K562 (cell line): ENCODE measurements around the gene WBP1. TPM values are rescaled to one million over a fixed set of nuclear protein-coding genes. Genes with fewer than 3 reads are reported as not detected.

Source experiments
- ATAC-seq: fragments of 200-7000 bp; cut with Tn5 transposase; 3 replicates; pipeline ENCODE4 v1.9.1; 2020; ENCODE audit warnings: moderate library complexity
- BruUV-seq: library from RNA; stranded (reverse); fragments of 400-500 nt; replicated peaks from 2 replicates; lab custom pipeline; 2021; lab: Mats Ljungman, UMichigan
- CTCF ChIA-PET: fragments of 300-600 bp; formaldehyde crosslinking; extraction: SDS; loops from one replicate; lab custom pipeline; 2021; ENCODE audit warnings: low intra/inter-chr PET ratio; lab: Yijun Ruan, JAX
- POLR2A ChIA-PET: fragments of 300-600, 350-650 bp; sonication (Branson Sonifier 250); formaldehyde crosslinking; extraction: SDS; loops from one replicate; lab custom pipeline; 2021; ENCODE audit warnings: antibody characterized with exemption, inconsistent platforms; lab: Yijun Ruan, JAX
- DNase-seq, 4 experiments: peaks; one replicate each; pipeline versions ENCODE4 v3.0.0 to v3.0.0-alpha.2; 2011 to 2018; ENCODE audit warnings: low spot score in 3 of 4, mixed read lengths in 3 of 4; ENCODE audit errors: extremely low read depth in 1 of 4
- FAIRE-seq: peaks from 2 replicates; lab custom pipeline; 2011; peaks lifted over from hg19 to GRCh38; lab: Jason Lieb, UNC
- H2AFZ ChIP-seq: 2 replicates; pipeline ENCODE4 v1.6.0; 2011; ENCODE audit warnings: low read depth, low read length, control low read depth, inconsistent platforms
- H3K27ac ChIP-seq: fragments of 200-600 bp; 3 replicates; pipeline ENCODE4 v1.8.0; 2011; ENCODE audit warnings: low read depth, mild to moderate bottlenecking, control low read depth, inconsistent platforms, low read length, moderate library complexity, mixed read lengths; ENCODE audit errors: extremely low read depth
- H3K27me3 ChIP-seq, 2 experiments: fragments of 300-600 bp in 1 of 2; 2 replicates in 1 of 2; 3 replicates in 1 of 2; pipeline versions ENCODE4 v1.6.0 to v1.8.0; 2011; ENCODE audit warnings: inconsistent platforms in 2 of 2, low read length in 2 of 2, mild to moderate bottlenecking in 1 of 2, mixed read lengths in 1 of 2, moderate library complexity in 1 of 2; ENCODE audit not compliant: control insufficient read depth in 2 of 2, insufficient read depth in 2 of 2
- H3K36me3 ChIP-seq: fragments of 300-600 bp; 3 replicates; pipeline ENCODE4 v1.8.0; 2011; ENCODE audit warnings: mild to moderate bottlenecking, low read length, inconsistent platforms; ENCODE audit not compliant: control insufficient read depth, insufficient read depth
- H3K4me1 ChIP-seq, 2 experiments: fragments of 200-600 bp in 1 of 2; replicated peaks in 1 of 2; 2 replicates in 1 of 2; 3 replicates in 1 of 2; pipeline versions ENCODE4 v1.5.1 to v1.8.0; 2011; ENCODE audit warnings: inconsistent platforms in 2 of 2, low read length in 2 of 2, mild to moderate bottlenecking in 1 of 2, mixed read lengths in 1 of 2, moderate library complexity in 1 of 2; ENCODE audit not compliant: control insufficient read depth in 2 of 2, insufficient read depth in 2 of 2
- H3K4me2 ChIP-seq: 2 replicates; pipeline ENCODE4 v1.6.1; 2011; ENCODE audit warnings: low read length, control low read depth, inconsistent platforms, mixed read lengths; ENCODE audit not compliant: insufficient read depth
- H3K4me3 ChIP-seq: fragments of 200-600 bp; sonication (generic), shearing (Covaris generic); 2 replicates; pipeline ENCODE4 v1.5.1; 2016; ENCODE audit warnings: control low read depth, inconsistent platforms
- H3K79me2 ChIP-seq: fragments of 200-600 bp; 3 replicates; pipeline ENCODE4 v1.8.0; 2011; ENCODE audit warnings: low read length, inconsistent platforms; ENCODE audit not compliant: control insufficient read depth, insufficient read depth
- H3K9ac ChIP-seq, 2 experiments: 2 replicates each; pipeline versions ENCODE4 v1.6.0 to v1.6.1; 2011; ENCODE audit warnings: low read depth in 2 of 2, low read length in 2 of 2, control low read depth in 1 of 2, inconsistent platforms in 1 of 2, mild to moderate bottlenecking in 1 of 2, mixed read lengths in 1 of 2; ENCODE audit not compliant: insufficient read depth in 1 of 2
- H3K9me1 ChIP-seq: one replicate; pipeline ENCODE4 v1.6.0; 2011; ENCODE audit warnings: inconsistent platforms, mild to moderate bottlenecking, low read length, moderate library complexity; ENCODE audit not compliant: control insufficient read depth, insufficient read depth
- H3K9me3 ChIP-seq: replicated peaks from 2 replicates; pipeline ENCODE4 v1.5.1; 2011; ENCODE audit warnings: low read depth, low read length, inconsistent platforms; ENCODE audit not compliant: control insufficient read depth, insufficient read depth
- H4K20me1 ChIP-seq: replicated peaks from 2 replicates; pipeline ENCODE4 v1.6.1; 2011; ENCODE audit warnings: low read length, inconsistent platforms, mixed read lengths; ENCODE audit not compliant: control insufficient read depth, insufficient read depth
- ATF4 ChIP-seq: fragments of 450-650 bp; formaldehyde crosslinking; IDR thresholded peaks from 2 replicates; pipeline ENCODE4 v1.4.0; 2022; ENCODE audit warnings: mild to moderate bottlenecking, moderate library complexity
- NEUROD1 ChIP-seq: fragments of 150-350 bp; IDR thresholded peaks from 2 replicates; pipeline ENCODE4 v1.6.1; 2014; ENCODE audit warnings: borderline replicate concordance, low read length, low read depth; ENCODE audit not compliant: partially characterized antibody
- POLR2G ChIP-seq: fragments of 200-400 bp; formaldehyde crosslinking; IDR thresholded peaks from 2 replicates; pipeline ENCODE4 v1.6.1; 2017; ENCODE audit warnings: low read depth, mild to moderate bottlenecking, antibody characterized with exemption, low read length, moderate library complexity
- SMC3 ChIP-seq: conservative IDR thresholded peaks from 2 replicates; pipeline ENCODE4 v1.6.1; 2011; ENCODE audit warnings: low read depth, low read length, improper control_type of control experiment; ENCODE audit not compliant: insufficient read depth
- ZNF445 ChIP-seq: fragments of 250-450 bp; sonication (Bioruptor Pico); IDR thresholded peaks from 2 replicates; pipeline ENCODE4 v1.4.0; 2020; ENCODE audit warnings: low read depth, mild to moderate bottlenecking, moderate library complexity
- WGBS: fragments of 100-300 bp; shearing (Covaris generic); methylation state at CpG from one replicate; pipeline ENCODE4 v1.1.6; 2016; ENCODE audit warnings: low coverage, mixed read lengths; ENCODE audit not compliant: insufficient coverage; ENCODE audit errors: missing lambda C conversion rate; 5-methylcytosine and 5-hydroxymethylcytosine counted together
- in situ Hi-C: fragments of 300-500 bp; cut with MboI; formaldehyde crosslinking; loops from 4 replicates; pipeline ENCODE4 v1.15.0; 2018; ENCODE audit warnings: inconsistent platforms, mixed read lengths
- intact Hi-C: fragments of 100-400 bp; cut with micrococcal nuclease; formaldehyde crosslinking; loops from 2 replicates; pipeline ENCODE4 v1.14.2; 2022
- polyA plus RNA-seq, 8 experiments: library from polyadenylated mRNA; depleted of rRNA in 4 of 8; stranded (reverse) in 5 of 8; unstranded in 3 of 8; fragments of >200 nt; fragmentation: Nextera tagmentation in 2 of 8; fragmentation: Illumina TruSeq in 1 of 8; extraction: Ambion mirVana in 2 of 8; extraction: Trizol in 1 of 8; gene quantifications; 2 replicates each; pipeline versions ENCODE4 v1.2.1 to v1.2.3, GENCODE V29; 2011 to 2014; ENCODE audit warnings: inconsistent platforms in 1 of 8, missing spikeins in 1 of 8
- total RNA-seq, 7 experiments: library from RNA; depleted of rRNA in 6 of 7; stranded (reverse); fragments of >200 nt in 6 of 7; fragmentation: Illumina TruSeq in 2 of 7; extraction: Trizol in 2 of 7; gene quantifications; 2 replicates each; pipeline versions ENCODE4 v1.2.1 to v1.2.3, GENCODE V29; 2011 to 2021; ENCODE audit warnings: low replicate concordance in 1 of 7

Gene WBP1
- total and polyA plus RNA-seq, 9 of the 15 experiments (the other 6 are each of a cell fraction or from before 2014, with no cell fraction given) = 1.9 to 27.7 (median 14.2) TPM

DNA sequence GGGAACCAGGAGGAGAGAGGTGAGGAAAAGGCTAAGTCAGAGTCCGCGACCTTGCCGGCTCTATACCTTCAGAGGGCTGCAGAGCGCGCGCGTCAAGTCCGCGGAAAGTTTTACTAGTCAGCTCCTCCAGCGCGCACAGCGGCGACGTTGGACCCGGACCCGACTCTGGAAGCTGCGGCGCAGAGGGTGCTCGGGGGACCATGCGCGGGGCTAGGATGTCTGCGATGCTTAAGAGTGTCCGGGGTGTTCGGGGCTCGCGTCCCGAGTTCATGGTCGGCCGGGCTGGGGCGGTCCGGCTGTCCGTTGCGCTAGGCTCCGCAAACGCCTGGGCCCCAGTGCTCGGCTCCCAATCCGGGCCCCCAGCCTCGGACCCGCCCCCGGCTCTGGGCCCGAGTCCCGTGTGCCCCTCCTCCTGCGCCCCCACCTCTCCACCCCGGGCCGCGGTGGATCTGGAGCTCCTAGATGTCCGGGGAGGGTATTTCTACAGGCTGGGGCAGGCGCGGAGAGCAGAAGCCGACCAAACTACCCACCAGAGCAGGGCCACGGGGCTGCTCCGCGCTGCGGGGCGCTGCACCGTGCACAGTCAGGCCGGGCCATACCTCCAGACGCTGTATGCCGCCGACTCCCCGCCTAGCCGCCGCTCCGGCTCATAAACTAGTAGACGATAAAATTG, 41.2 kb downstream of the WBP1 start, which contains the start of gene LBX2:
Gene LBX2, minus strand, starts transcription at position 337 of the 673 bp plus-strand sequence. Its CDS starts 66 bp downstream, at position 271.
- no peak within 1 kb of the TSS for H3K4me3 ChIP-seq
- H3K9ac ChIP-seq = no peak within 1 kb of the TSS
- peaks cover 15 to 50% of the 10 kb centered on the region in 2 experiments; a peak in 4 of 5 replicates for H3K4me1 ChIP-seq
- DNase-seq = no peak
- no peak for TF ChIP-seq ATF4 (CRISPR knock-in tag)
- no peak for TF ChIP-seq ZNF445 (CRISPR knock-in tag)
- TF ChIP-seq SMC3 = no peak
- TF ChIP-seq POLR2G = peak; percentile 75
- TF ChIP-seq NEUROD1 = no peak
- H3K4me2 ChIP-seq = no peak within 1 kb of the TSS
- no peaks in the 10 kb centered on the region for H3K9me3 ChIP-seq
- H3K79me2 ChIP-seq = peaks cover 19% of the 10 kb centered on the region
- intact Hi-C loops = no loop called here
- BruUV-seq = no TSS peak
- H2AFZ ChIP-seq = no peak within 1 kb of the TSS
- no peaks in the 10 kb centered on the region for H4K20me1 ChIP-seq
- ChIA-PET CTCF (no interaction called here), POLR2A (interaction anchor here (0.7 to 2.4 kb wide), 3 partner anchors 9 to 1114 kb away, joined by 3 to 13 read pairs (median 13); partner anchors contain the start of gene ALMS1)
- no peaks in the 10 kb centered on the region for H3K27me3 ChIP-seq
- peaks cover under 1% of the 10 kb centered on the region; the same call in 1 of the 3 replicates for H3K36me3 ChIP-seq
- no peak for FAIRE-seq
- no peaks in the 10 kb centered on the region for H3K9me1 ChIP-seq
- WGBS = 96% methylated on average over 30 of the region's 65 CpGs
- ATAC-seq = no peak
- no peak within 1 kb of the TSS for H3K27ac ChIP-seq
- in situ Hi-C loops = no loop called here
